K562 (cell line): ENCODE measurements around the gene NAP1L1. TPM values are rescaled to one million over a fixed set of nuclear protein-coding genes. Genes with fewer than 3 reads are reported as not detected.

Experiments
- C11orf30 ChIP-seq: fragments of 450-650 bp; IDR thresholded peaks from 2 replicates; pipeline ENCODE4 v1.6.1; 2016; ENCODE audit warnings: low read depth, mild to moderate bottlenecking
- CBX3 ChIP-seq, 2 experiments: IDR thresholded peaks; 1 replicate in 1 of 2; 2 replicates in 1 of 2; pipeline ENCODE4 v1.6.1; 2012; ENCODE audit warnings: inconsistent platforms in 2 of 2, low read length in 2 of 2, borderline replicate concordance in 1 of 2, control low read depth in 1 of 2
- DACH1 ChIP-seq: fragments of 450-650 bp; IDR thresholded peaks from 2 replicates; pipeline ENCODE4 v1.6.1; 2018; ENCODE audit not compliant: partially characterized antibody
- DPF2 ChIP-seq: fragments of 450-650 bp; IDR thresholded peaks from 2 replicates; pipeline ENCODE4 v1.6.1; 2016
- E4F1 ChIP-seq: fragments of 250-450 bp; sonication (Bioruptor Pico); IDR thresholded peaks from 2 replicates; pipeline ENCODE4 v1.5.0; 2021; ENCODE audit warnings: mild to moderate bottlenecking, borderline replicate concordance
- HSF4 ChIP-seq: fragments of 250-450 bp; sonication (Bioruptor Pico); IDR thresholded peaks from 2 replicates; pipeline ENCODE4 v2.1.2; 2022; ENCODE audit warnings: mild to moderate bottlenecking, moderate library complexity, borderline replicate concordance
- MAFF ChIP-seq: IDR thresholded peaks from 2 replicates; pipeline ENCODE4 v1.6.1; 2012; ENCODE audit warnings: low read length, improper control_type of control experiment
- MAFG ChIP-seq: fragments of 450-650 bp; conservative IDR thresholded peaks from 2 replicates; pipeline ENCODE4 v1.6.1; 2016; ENCODE audit warnings: missing genetic modification characterization, missing compliant biosample characterization
- MEF2D ChIP-seq: conservative IDR thresholded peaks from 2 replicates; pipeline ENCODE4 v1.6.1; 2016; ENCODE audit warnings: low read depth, missing genetic modification characterization, missing compliant biosample characterization
- MIER1 ChIP-seq: fragments of 450-650 bp; IDR thresholded peaks from 2 replicates; pipeline ENCODE4 v1.6.1; 2016; ENCODE audit warnings: antibody characterized with exemption, mild to moderate bottlenecking, low read depth
- MYC ChIP-seq, 2 experiments: fragments of 250-450 bp in 1 of 2; sonication (Bioruptor Pico) in 1 of 2; IDR thresholded peaks; 2 replicates each; pipeline versions ENCODE4 v1.5.1 to v1.6.1; 2012 to 2021; ENCODE audit warnings: low read depth in 2 of 2, borderline replicate concordance in 1 of 2, improper control_type of control experiment in 1 of 2, low read length in 1 of 2, mild to moderate bottlenecking in 1 of 2, moderate library complexity in 1 of 2
- NFE2 ChIP-seq: IDR thresholded peaks from 2 replicates; pipeline ENCODE4 v1.6.1; 2014; ENCODE audit warnings: antibody characterized with exemption, low read depth
- PBX2 ChIP-seq, 2 experiments: IDR thresholded peaks in 1 of 2; conservative IDR thresholded peaks in 1 of 2; 2 replicates each; pipeline ENCODE4 v1.6.1; 2016; ENCODE audit warnings: low read depth in 2 of 2, mild to moderate bottlenecking in 1 of 2, missing compliant biosample characterization in 1 of 2, missing genetic modification characterization in 1 of 2, moderate library complexity in 1 of 2
- POLR2H ChIP-seq: IDR thresholded peaks from 2 replicates; pipeline ENCODE4 v1.6.1; 2016; ENCODE audit warnings: missing genetic modification characterization, low read depth, mild to moderate bottlenecking, control low read depth, missing compliant biosample characterization, moderate library complexity
- PTBP1 ChIP-seq: fragments of 200-400 bp; formaldehyde crosslinking; IDR thresholded peaks from 2 replicates; pipeline ENCODE4 v1.6.1; 2017; ENCODE audit warnings: low read depth, low read length
- TCF7 ChIP-seq: sonication (generic); IDR thresholded peaks from 2 replicates; pipeline ENCODE4 v1.6.1; 2016; ENCODE audit warnings: antibody characterized with exemption, borderline replicate concordance
- TFAP4 ChIP-seq: sonication (generic); formaldehyde crosslinking; IDR thresholded peaks from 2 replicates; pipeline ENCODE4 v1.8.0; 2022; ENCODE audit warnings: missing genetic modification reagents, mild to moderate bottlenecking, moderate library complexity, borderline replicate concordance
- ZEB2 ChIP-seq: fragments of 450-650 bp; IDR thresholded peaks from 2 replicates; pipeline ENCODE4 v1.6.1; 2016
- ZNF274 ChIP-seq: IDR thresholded peaks from 2 replicates; pipeline ENCODE4 v1.6.1; 2011; ENCODE audit warnings: low read depth, mild to moderate bottlenecking, low read length, moderate library complexity, borderline replicate concordance
- ZNF316 ChIP-seq: fragments of 450-650 bp; IDR thresholded peaks from 2 replicates; pipeline ENCODE4 v1.6.1; 2016
- ZNF507 ChIP-seq: conservative IDR thresholded peaks from 2 replicates; pipeline ENCODE4 v1.6.1; 2017; ENCODE audit warnings: missing genetic modification characterization, missing compliant biosample characterization
- ZNF511 ChIP-seq: sonication (generic); formaldehyde crosslinking; IDR thresholded peaks from 2 replicates; pipeline ENCODE4 v1.8.0; 2022; ENCODE audit warnings: mild to moderate bottlenecking, missing genetic modification reagents
- ZNF766 ChIP-seq: fragments of 200-800 bp; sonication (Bioruptor generic); conservative IDR thresholded peaks from 2 replicates; pipeline ENCODE4 v1.6.1; 2016; ENCODE audit warnings: missing genetic modification characterization, missing compliant biosample characterization
- polyA plus RNA-seq, 8 experiments: library from polyadenylated mRNA; depleted of rRNA in 4 of 8; stranded (reverse) in 5 of 8; unstranded in 3 of 8; fragments of >200 nt; fragmentation: Nextera tagmentation in 2 of 8; fragmentation: Illumina TruSeq in 1 of 8; extraction: Ambion mirVana in 2 of 8; extraction: Trizol in 1 of 8; gene quantifications; 2 replicates each; pipeline versions ENCODE4 v1.2.1 to v1.2.3, GENCODE V29; 2011 to 2014; ENCODE audit warnings: inconsistent platforms in 1 of 8, missing spikeins in 1 of 8
- total RNA-seq, 7 experiments: library from RNA; depleted of rRNA in 6 of 7; stranded (reverse); fragments of >200 nt in 6 of 7; fragmentation: Illumina TruSeq in 2 of 7; extraction: Trizol in 2 of 7; gene quantifications; 2 replicates each; pipeline versions ENCODE4 v1.2.1 to v1.2.3, GENCODE V29; 2011 to 2021; ENCODE audit warnings: low replicate concordance in 1 of 7

Gene NAP1L1
- total and polyA plus RNA-seq, 9 of the 15 experiments (the other 6 are each of a cell fraction or from before 2014, with no cell fraction given) = 287 to 747 (median 450) TPM

- TF ChIP-seq PBX2 (CRISPR knock-in tag; IDR thresholded peaks at IDR 0.05; ENCODE audit: low read depth) = no peak
- no peak for TF ChIP-seq PBX2 (tag; conservative IDR thresholded peaks at IDR 0.05; ENCODE audit: low read depth)
- TF ChIP-seq MEF2D (tag) = no peak
- 0 out of 2 replicates have a peak, but pooled peaks have one; percentile 15 for TF ChIP-seq DPF2
- peak; percentile 52 for TF ChIP-seq MAFF
- no peak for TF ChIP-seq TCF7
- TF ChIP-seq MIER1 = no peak
- TF ChIP-seq NFE2 = peak; percentile 40; the same call in 1 of the 2 replicates
- TF ChIP-seq ZNF511 (CRISPR knock-in tag) = no peak
- no peak for TF ChIP-seq ZEB2
- TF ChIP-seq DACH1 = peak; percentile 71
- no peak for TF ChIP-seq PTBP1
- TF ChIP-seq ZNF507 (tag) = no peak
- TF ChIP-seq ZNF316 = peak; percentile 71
- no peak for TF ChIP-seq TFAP4
- no peak for TF ChIP-seq MYC (IDR thresholded peaks at IDR 0.05; ENCODE audit: low read depth, low read length)
- TF ChIP-seq MYC (CRISPR knock-in tag; IDR thresholded peaks at IDR 0.05; ENCODE audit: borderline replicate concordance, low read depth) = no peak
- TF ChIP-seq E4F1 = no peak
- TF ChIP-seq C11orf30 = peak; percentile 30
- TF ChIP-seq HSF4 = no peak
- TF ChIP-seq CBX3 (IDR thresholded peaks at IDR 0.05; ENCODE audit: borderline replicate concordance in 1 of 2, low read length in 2 of 2) = no peak
- no peak for TF ChIP-seq ZNF274
- TF ChIP-seq MAFG = peak; percentile 81
- no peak for TF ChIP-seq ZNF766
- no peak for TF ChIP-seq POLR2H (tag)
Observed at GRCh38 chr12:76081909-76082308, 2.6 kb downstream of the NAP1L1 start (continued).
